IPS DF 19.7 (cell line): ENCODE results near the gene BAG2.
A peak's percentile ranks its signal among the peaks of the same experiment; 100 is the strongest.

Source experiments
- DNase-seq: peaks from one replicate; pipeline ENCODE4 v3.0.0-alpha.2; 2013; ENCODE audit warnings: low read depth, low spot score

Gene BAG2

GRCh38 chr6:57221191-57221935, 49.2 kb downstream of the BAG2 start:
- peak; percentile 63 for DNase-seq

DNA sequence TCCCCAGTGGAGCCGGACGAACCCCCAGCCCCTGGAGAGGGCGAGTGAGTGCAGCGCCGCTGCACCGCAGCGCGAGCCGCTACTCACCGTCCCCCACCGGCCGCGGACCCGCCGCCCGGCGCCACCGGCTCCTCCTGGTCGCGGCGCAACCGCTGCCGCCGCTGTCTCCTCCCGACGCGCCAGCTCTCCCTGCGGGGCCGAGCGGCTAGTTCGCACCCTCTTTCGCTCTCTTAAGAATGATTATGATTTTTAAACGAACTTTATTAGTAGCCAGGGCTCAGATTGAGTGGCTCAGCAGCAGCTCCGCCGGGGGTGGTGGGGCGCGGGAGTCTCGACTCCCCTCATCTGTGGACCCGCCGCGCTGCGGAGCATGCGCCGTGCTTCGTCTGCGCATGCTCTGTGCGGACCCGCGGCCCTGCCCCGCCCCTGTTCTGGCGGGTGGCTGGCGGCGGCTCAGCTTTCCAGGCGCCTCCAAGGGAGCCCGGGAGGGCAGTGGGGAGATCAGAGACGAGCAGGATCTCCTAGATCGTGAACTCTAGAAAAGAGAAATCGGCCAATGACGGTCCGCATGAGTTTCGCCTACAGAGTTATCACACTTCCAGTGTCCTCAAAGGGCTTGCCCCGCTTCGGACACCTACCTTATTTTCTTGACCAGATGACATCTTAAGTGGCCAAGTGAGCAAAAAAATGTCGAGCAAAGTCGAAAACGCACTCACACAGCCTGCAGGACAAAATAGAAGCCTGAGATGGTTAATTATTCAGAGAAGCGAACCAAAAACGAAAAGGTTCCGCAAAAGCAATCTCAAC, 50.0 kb downstream of the BAG2 start, which contains the start of gene RAB23:
Gene RAB23 (minus strand): TSS at position 372 of the 807 bp plus-strand sequence. CDS start 11,927 bp downstream, outside the sequence.
- no peak for DNase-seq

DNA sequence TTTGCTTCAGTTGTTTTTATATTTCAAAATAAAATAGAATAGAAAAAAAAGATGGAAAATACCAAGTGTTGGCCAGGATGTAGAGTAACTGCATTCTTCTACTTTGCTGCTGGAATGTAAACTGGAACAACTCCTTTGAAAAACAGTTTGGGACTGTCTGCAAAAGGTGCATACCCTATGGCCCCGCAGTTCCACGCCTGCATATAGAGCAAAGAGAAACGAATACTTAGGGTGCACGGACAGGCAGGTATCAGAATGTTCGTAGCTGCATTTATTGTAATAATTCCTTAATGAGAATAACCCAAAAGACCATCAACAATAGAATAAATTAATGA, 50.6 kb downstream of the BAG2 start:
- DNase-seq = no peak

DNA sequence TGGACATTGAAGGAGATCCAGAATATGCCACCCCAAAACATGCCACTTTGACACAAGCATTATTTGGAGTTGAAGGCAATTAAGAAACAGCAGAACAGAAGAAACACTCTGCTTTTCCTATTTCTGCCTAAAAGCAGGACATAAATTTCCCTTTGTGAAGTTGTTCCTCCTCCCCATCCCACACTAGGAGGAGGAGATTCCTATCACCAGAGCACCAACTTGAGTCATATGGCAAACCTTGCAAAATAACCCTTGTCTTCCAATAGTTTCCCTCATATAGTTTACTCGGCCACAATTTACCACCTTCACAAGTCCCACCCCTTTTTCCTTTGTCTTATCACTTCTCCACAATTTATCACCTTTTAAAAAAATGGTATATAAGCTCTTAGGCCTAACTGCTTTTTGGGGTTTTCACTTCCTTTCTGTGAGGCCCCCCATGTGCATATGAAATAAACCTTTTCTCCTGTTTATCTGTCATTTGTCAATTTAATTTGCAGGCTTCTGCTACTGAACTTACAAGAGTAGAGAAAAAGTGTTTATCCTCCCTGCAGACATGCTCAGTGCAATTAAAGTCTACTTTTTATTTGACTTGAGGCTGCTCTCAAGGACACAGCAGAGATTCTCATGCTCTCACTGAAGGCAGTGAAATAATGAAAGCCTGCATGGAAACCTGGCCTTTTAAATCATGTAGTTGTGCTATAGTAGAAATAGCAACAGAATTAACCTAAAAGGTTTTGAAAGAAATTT, 52.8 kb downstream of the BAG2 start:
- no peak for DNase-seq

DNA sequence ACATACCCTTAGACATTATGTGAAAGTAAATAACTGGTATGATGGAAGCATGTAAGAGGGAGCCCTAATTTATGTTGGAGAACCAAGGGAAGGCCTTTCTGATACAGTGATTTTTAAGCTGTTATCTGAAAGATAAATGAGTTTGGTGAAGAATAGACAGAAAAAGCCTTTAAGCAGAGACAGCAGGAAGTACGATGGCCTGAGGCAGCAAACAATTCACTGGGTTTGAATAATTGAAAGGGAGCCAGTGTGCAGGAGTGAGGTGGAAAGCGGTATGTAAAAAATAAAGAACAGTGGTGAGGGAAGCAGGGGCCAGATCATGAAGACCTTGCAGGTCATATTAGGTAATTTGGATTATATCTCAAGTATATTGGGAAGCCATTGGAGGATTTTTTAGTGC, 54.1 kb downstream of the BAG2 start:
- no peak for DNase-seq
